Measurements from ENCODE around the gene AFAP1. TPM values are rescaled to one million over a fixed set of nuclear protein-coding genes. Genes with fewer than 3 reads are reported as not detected.

The AFAP1 gene
- total RNA-seq, 1 experiment from 2014 or later, result 23.6 TPM

DNA sequence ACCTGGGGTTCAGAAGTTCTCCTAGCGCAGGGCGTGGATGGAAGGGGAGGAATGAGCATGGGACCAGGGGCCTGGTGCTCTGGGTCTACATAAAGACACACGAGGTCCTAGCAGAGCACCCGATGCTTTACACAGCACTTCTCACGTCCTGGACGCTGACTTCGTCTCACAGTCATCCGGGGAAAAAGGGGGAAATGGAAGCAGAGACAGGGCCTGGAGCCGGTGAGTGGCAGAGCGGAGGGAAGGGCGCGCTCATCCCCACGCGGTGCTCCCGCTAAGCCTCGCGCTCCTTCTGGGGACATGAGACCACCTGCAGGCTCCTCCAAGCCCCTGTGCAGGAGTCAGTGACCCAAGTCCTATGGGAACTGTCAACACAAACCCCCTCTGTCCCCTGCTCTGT is 157.7 kb downstream of the AFAP1 start:
- Mint-ChIP-seq H3K9me3 (no peaks in the 10 kb centered on the region), H3K27me3 (ENCODE audit: low read depth) (no peaks in the 10 kb centered on the region), H3K4me1 (no peaks in the 10 kb centered on the region), H3K27ac (no peak overlapping the region), H3K36me3 (peaks cover 31% of the 10 kb centered on the region), H3K4me3 (no peak overlapping the region)
- TF ChIP-seq CREM (CRISPR knock-in tag; IDR thresholded peaks at IDR 0.05) (no peak), TCF7 (CRISPR knock-in tag; IDR thresholded peaks at IDR 0.05; ENCODE audit: low read depth) (no peak), SMAD4 (CRISPR knock-in tag; IDR thresholded peaks at IDR 0.05) (no peak), RORB (CRISPR knock-in tag; IDR thresholded peaks at IDR 0.05) (no peak), FOXK1 (CRISPR knock-in tag; IDR thresholded peaks at IDR 0.05) (no peak)
- TF ChIP-seq, protein P1, sequence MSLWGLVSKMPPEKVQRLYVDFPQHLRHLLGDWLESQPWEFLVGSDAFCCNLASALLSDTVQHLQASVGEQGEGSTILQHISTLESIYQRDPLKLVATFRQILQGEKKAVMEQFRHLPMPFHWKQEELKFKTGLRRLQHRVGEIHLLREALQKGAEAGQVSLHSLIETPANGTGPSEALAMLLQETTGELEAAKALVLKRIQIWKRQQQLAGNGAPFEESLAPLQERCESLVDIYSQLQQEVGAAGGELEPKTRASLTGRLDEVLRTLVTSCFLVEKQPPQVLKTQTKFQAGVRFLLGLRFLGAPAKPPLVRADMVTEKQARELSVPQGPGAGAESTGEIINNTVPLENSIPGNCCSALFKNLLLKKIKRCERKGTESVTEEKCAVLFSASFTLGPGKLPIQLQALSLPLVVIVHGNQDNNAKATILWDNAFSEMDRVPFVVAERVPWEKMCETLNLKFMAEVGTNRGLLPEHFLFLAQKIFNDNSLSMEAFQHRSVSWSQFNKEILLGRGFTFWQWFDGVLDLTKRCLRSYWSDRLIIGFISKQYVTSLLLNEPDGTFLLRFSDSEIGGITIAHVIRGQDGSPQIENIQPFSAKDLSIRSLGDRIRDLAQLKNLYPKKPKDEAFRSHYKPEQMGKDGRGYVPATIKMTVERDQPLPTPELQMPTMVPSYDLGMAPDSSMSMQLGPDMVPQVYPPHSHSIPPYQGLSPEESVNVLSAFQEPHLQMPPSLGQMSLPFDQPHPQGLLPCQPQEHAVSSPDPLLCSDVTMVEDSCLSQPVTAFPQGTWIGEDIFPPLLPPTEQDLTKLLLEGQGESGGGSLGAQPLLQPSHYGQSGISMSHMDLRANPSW (CRISPR knock-in tag; conservative IDR thresholded peaks at IDR 0.05; ENCODE audit: low read depth), result no peak
- TF ChIP-seq, protein P2, sequence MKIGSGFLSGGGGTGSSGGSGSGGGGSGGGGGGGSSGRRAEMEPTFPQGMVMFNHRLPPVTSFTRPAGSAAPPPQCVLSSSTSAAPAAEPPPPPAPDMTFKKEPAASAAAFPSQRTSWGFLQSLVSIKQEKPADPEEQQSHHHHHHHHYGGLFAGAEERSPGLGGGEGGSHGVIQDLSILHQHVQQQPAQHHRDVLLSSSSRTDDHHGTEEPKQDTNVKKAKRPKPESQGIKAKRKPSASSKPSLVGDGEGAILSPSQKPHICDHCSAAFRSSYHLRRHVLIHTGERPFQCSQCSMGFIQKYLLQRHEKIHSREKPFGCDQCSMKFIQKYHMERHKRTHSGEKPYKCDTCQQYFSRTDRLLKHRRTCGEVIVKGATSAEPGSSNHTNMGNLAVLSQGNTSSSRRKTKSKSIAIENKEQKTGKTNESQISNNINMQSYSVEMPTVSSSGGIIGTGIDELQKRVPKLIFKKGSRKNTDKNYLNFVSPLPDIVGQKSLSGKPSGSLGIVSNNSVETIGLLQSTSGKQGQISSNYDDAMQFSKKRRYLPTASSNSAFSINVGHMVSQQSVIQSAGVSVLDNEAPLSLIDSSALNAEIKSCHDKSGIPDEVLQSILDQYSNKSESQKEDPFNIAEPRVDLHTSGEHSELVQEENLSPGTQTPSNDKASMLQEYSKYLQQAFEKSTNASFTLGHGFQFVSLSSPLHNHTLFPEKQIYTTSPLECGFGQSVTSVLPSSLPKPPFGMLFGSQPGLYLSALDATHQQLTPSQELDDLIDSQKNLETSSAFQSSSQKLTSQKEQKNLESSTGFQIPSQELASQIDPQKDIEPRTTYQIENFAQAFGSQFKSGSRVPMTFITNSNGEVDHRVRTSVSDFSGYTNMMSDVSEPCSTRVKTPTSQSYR (CRISPR knock-in tag; IDR thresholded peaks at IDR 0.05), result no peak
- ChIA-PET POLR2A (no interaction called here), CTCF (no interaction called here)
- ATAC-seq (no peak), DNase-seq (ENCODE audit: low spot score) (no peak)

DNA sequence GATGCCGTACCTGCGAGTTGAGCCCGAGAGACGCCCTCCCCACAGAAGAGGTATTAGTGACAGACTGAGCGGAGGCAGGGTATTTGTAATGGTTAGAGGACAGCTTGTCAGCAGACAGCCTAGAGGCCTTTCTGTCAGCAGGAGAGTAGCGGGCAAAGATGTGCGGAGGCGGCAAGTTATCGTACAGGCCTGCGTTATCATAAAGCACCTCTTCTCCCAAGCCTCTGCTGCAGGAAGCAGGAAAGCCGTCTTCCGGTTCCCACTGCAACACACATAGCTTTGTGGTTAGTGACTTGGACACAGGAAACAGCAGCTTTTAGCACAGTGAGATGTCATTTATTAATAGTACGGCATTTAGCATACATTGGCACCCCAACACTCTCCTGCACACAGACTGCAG is 158.3 kb downstream of the AFAP1 start:
- POLR2A ChIA-PET, result no interaction called here
- TF ChIP-seq ETV6 (CRISPR knock-in tag; IDR thresholded peaks at IDR 0.05) (no peak), SMAD4 (CRISPR knock-in tag; IDR thresholded peaks at IDR 0.05) (no peak), TP53 (CRISPR knock-in tag; IDR thresholded peaks at IDR 0.05) (no peak), ZNF263 (CRISPR knock-in tag; IDR thresholded peaks at IDR 0.05; ENCODE audit: low read depth) (no peak), JAZF1 (CRISPR knock-in tag; IDR thresholded peaks at IDR 0.05) (no peak), CBFB (CRISPR knock-in tag; IDR thresholded peaks at IDR 0.05; ENCODE audit: low read depth) (no peak)
- TF ChIP-seq, protein P3, sequence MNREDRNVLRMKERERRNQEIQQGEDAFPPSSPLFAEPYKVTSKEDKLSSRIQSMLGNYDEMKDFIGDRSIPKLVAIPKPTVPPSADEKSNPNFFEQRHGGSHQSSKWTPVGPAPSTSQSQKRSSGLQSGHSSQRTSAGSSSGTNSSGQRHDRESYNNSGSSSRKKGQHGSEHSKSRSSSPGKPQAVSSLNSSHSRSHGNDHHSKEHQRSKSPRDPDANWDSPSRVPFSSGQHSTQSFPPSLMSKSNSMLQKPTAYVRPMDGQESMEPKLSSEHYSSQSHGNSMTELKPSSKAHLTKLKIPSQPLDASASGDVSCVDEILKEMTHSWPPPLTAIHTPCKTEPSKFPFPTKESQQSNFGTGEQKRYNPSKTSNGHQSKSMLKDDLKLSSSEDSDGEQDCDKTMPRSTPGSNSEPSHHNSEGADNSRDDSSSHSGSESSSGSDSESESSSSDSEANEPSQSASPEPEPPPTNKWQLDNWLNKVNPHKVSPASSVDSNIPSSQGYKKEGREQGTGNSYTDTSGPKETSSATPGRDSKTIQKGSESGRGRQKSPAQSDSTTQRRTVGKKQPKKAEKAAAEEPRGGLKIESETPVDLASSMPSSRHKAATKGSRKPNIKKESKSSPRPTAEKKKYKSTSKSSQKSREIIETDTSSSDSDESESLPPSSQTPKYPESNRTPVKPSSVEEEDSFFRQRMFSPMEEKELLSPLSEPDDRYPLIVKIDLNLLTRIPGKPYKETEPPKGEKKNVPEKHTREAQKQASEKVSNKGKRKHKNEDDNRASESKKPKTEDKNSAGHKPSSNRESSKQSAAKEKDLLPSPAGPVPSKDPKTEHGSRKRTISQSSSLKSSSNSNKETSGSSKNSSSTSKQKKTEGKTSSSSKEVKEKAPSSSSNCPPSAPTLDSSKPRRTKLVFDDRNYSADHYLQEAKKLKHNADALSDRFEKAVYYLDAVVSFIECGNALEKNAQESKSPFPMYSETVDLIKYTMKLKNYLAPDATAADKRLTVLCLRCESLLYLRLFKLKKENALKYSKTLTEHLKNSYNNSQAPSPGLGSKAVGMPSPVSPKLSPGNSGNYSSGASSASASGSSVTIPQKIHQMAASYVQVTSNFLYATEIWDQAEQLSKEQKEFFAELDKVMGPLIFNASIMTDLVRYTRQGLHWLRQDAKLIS (CRISPR knock-in tag; IDR thresholded peaks at IDR 0.05; ENCODE audit: borderline replicate concordance), result no peak
- TF ChIP-seq, protein P4, sequence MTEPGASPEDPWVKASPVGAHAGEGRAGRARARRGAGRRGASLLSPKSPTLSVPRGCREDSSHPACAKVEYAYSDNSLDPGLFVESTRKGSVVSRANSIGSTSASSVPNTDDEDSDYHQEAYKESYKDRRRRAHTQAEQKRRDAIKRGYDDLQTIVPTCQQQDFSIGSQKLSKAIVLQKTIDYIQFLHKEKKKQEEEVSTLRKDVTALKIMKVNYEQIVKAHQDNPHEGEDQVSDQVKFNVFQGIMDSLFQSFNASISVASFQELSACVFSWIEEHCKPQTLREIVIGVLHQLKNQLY (CRISPR knock-in tag; IDR thresholded peaks at IDR 0.05), result no peak
- TF ChIP-seq, protein P5, sequence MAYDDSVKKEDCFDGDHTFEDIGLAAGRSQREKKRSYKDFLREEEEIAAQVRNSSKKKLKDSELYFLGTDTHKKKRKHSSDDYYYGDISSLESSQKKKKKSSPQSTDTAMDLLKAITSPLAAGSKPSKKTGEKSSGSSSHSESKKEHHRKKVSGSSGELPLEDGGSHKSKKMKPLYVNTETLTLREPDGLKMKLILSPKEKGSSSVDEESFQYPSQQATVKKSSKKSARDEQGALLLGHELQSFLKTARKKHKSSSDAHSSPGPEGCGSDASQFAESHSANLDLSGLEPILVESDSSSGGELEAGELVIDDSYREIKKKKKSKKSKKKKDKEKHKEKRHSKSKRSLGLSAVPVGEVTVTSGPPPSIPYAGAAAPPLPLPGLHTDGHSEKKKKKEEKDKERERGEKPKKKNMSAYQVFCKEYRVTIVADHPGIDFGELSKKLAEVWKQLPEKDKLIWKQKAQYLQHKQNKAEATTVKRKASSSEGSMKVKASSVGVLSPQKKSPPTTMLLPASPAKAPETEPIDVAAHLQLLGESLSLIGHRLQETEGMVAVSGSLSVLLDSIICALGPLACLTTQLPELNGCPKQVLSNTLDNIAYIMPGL (CRISPR knock-in tag; IDR thresholded peaks at IDR 0.05), result no peak
- TF ChIP-seq, protein P6, sequence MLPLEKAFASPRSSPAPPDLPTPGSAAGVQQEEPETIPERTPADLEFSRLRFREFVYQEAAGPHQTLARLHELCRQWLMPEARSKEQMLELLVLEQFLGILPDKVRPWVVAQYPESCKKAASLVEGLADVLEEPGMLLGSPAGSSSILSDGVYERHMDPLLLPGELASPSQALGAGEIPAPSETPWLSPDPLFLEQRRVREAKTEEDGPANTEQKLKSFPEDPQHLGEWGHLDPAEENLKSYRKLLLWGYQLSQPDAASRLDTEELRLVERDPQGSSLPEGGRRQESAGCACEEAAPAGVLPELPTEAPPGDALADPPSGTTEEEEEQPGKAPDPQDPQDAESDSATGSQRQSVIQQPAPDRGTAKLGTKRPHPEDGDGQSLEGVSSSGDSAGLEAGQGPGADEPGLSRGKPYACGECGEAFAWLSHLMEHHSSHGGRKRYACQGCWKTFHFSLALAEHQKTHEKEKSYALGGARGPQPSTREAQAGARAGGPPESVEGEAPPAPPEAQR (CRISPR knock-in tag; IDR thresholded peaks at IDR 0.05), result no peak

More for the DNA sequence above, 158.3 kb downstream of the AFAP1 start:
- DNase-seq (ENCODE audit: low spot score) (no peak), ATAC-seq (no peak)
- no peaks in the 10 kb centered on the region for H3K27me3 Mint-ChIP-seq (ENCODE audit: low read depth)
- no peaks in the 10 kb centered on the region for H3K4me1 Mint-ChIP-seq
- H3K27ac Mint-ChIP-seq, result no peak overlapping the region
- no peaks in the 10 kb centered on the region for H3K9me3 Mint-ChIP-seq
- CTCF ChIA-PET, result no interaction called here
- H3K4me3 Mint-ChIP-seq, result no peak overlapping the region
- peaks cover 31% of the 10 kb centered on the region for H3K36me3 Mint-ChIP-seq
